ENCODE results near the gene TPSG1.
"Not testable (repeated sequence)": the region's sequence is repeated elsewhere in the genome, so short reads cannot be mapped to it uniquely, and the experiment has no call there.

The TPSG1 gene

GRCh38 chr16:1230471-1231212, 5.6 kb upstream of the TPSG1 start:
- not testable (repeated sequence) for H3K4me3 ChIP-seq (ENCODE audit: low read length); DNase-seq (ENCODE audit: low read depth)

- not testable (repeated sequence) for H3K4me3 ChIP-seq (ENCODE audit: low read length); DNase-seq (ENCODE audit: low read depth)
These were observed 5.0 kb upstream of the TPSG1 start, which contains the start of gene TPSB2 for GRCh38 chr16:1230084-1230470. Gene TPSB2 (minus strand): TSS chr16:1230184. CDS start chr16:1229951, 233 bp downstream.

- not testable (repeated sequence) for H3K4me3 ChIP-seq (ENCODE audit: low read length); DNase-seq (ENCODE audit: low read depth)
These were observed 4.4 kb upstream of the TPSG1 start for GRCh38 chr16:1229476-1229875.

- not testable (repeated sequence) for DNase-seq (ENCODE audit: low read depth); H3K4me3 ChIP-seq (ENCODE audit: low read length)
These were observed 3.2 kb upstream of the TPSG1 start for GRCh38 chr16:1228227-1228626.

GRCh38 chr16:1226692-1227091, 1.6 kb upstream of the TPSG1 start:
- DNase-seq (ENCODE audit: low read depth); H3K4me3 ChIP-seq (ENCODE audit: low read length): not testable (repeated sequence)

GRCh38 chr16:1225728-1226311, 752 bp upstream of the TPSG1 start:
- H3K4me3 ChIP-seq (ENCODE audit: low read length); DNase-seq (ENCODE audit: low read depth): not testable (repeated sequence)

GRCh38 chr16:1224558-1224957, 510 bp downstream of the TPSG1 start:
- TF ChIP-seq CTCF (conservative IDR thresholded peaks at IDR 0.05; ENCODE audit: low read depth, low read length): no peak
- no peak overlapping the region for H3K4me3 ChIP-seq (ENCODE audit: low read length)
- DNase-seq (ENCODE audit: low read depth): no peak

GRCh38 chr16:1223355-1224214, 1.5 kb downstream of the TPSG1 start:
- TF ChIP-seq CTCF (conservative IDR thresholded peaks at IDR 0.05; ENCODE audit: low read depth, low read length): no peak
- DNase-seq (ENCODE audit: low read depth): no peak
- H3K4me3 ChIP-seq (ENCODE audit: low read length): no peak overlapping the region

GRCh38 chr16:1222553-1223354, 2.3 kb downstream of the TPSG1 start:
- no peak overlapping the region for H3K4me3 ChIP-seq (ENCODE audit: low read length)
- no peak for TF ChIP-seq CTCF (conservative IDR thresholded peaks at IDR 0.05; ENCODE audit: low read depth, low read length)
- no peak for DNase-seq (ENCODE audit: low read depth)

All from retinal pigment epithelial cell (primary cell).